CD4-positive, CD25-positive, alpha-beta regulatory T cell (primary cell): ENCODE measurements around the gene SYDE1. TPM values are rescaled to one million over a fixed set of nuclear protein-coding genes. Genes with fewer than 3 reads are reported as not detected.

Source experiments
- ATAC-seq, 2 donors: fragments of 150-1000 bp; cut with Tn5 transposase; one replicate each; pipeline ENCODE4 v1.10.0; 2021; ENCODE audit warnings: low read depth in 2 of 2, moderate number of reproducible peaks in 2 of 2, moderate library complexity in 1 of 2
- DNase-seq, 3 donors: peaks; one replicate each; pipeline versions ENCODE4 v3.0.0 to v3.0.0-alpha.2; 2012 to 2022; ENCODE audit warnings: mixed read lengths in 1 of 3
- H3K27ac ChIP-seq: one replicate; pipeline ENCODE4 v1.7.0; 2013; ENCODE audit warnings: mild to moderate bottlenecking, low read length; ENCODE audit not compliant: insufficient read depth, poor library complexity, severe bottlenecking
- H3K27me3 ChIP-seq: one replicate; pipeline ENCODE4 v1.7.0; 2013; ENCODE audit warnings: low read length; ENCODE audit not compliant: control insufficient read depth, insufficient read depth
- H3K36me3 ChIP-seq: one replicate; pipeline ENCODE4 v1.7.0; 2013; ENCODE audit warnings: mild to moderate bottlenecking, low read length, moderate library complexity; ENCODE audit not compliant: control insufficient read depth, insufficient read depth
- H3K4me1 ChIP-seq: 2 replicates; pipeline ENCODE4 v1.7.0; 2013; ENCODE audit warnings: mild to moderate bottlenecking, low read length; ENCODE audit not compliant: insufficient read depth, control insufficient read depth, poor library complexity, severe bottlenecking
- H3K4me3 ChIP-seq: one replicate; pipeline ENCODE4 v1.7.0; 2013; ENCODE audit warnings: low read depth, mild to moderate bottlenecking, low read length, moderate library complexity
- H3K9me3 ChIP-seq, 2 experiments: 1 replicate in 1 of 2; 2 replicates in 1 of 2; pipeline ENCODE4 v1.7.0; 2013; ENCODE audit warnings: low read length in 2 of 2, mild to moderate bottlenecking in 1 of 2, moderate library complexity in 1 of 2; ENCODE audit not compliant: control insufficient read depth in 2 of 2
- H3K27ac Mint-ChIP-seq, 3 donors: one replicate each; pipeline ENCODE4 v1.8.0; 2020 to 2022; ENCODE audit warnings: mild to moderate bottlenecking in 3 of 3, mixed read lengths in 3 of 3, moderate library complexity in 2 of 3
- H3K27me3 Mint-ChIP-seq: one replicate; pipeline ENCODE4 v1.8.0; 2022; ENCODE audit warnings: mild to moderate bottlenecking, mixed read lengths
- H3K36me3 Mint-ChIP-seq: one replicate; pipeline ENCODE4 v1.8.0; 2020; ENCODE audit warnings: mixed read lengths
- H3K4me1 Mint-ChIP-seq, 4 donors: one replicate each; pipeline ENCODE4 v1.8.0; 2020 to 2022; ENCODE audit warnings: mixed read lengths in 4 of 4, mild to moderate bottlenecking in 1 of 4
- H3K4me3 Mint-ChIP-seq, 4 donors: one replicate each; pipeline ENCODE4 v1.8.0; 2020 to 2022; ENCODE audit warnings: mild to moderate bottlenecking in 4 of 4, mixed read lengths in 4 of 4, moderate library complexity in 3 of 4
- H3K9me3 Mint-ChIP-seq, 7 donors: one replicate each; pipeline ENCODE4 v1.8.0; 2020 to 2022; ENCODE audit warnings: mixed read lengths in 7 of 7, mild to moderate bottlenecking in 3 of 7, moderate library complexity in 2 of 7
- polyA plus RNA-seq, 4 donors: library from polyadenylated mRNA; unstranded; fragments of 300-500 nt; fragmentation: Illumina TruSeq; gene quantifications; one replicate each; pipeline ENCODE4 v1.2.3, GENCODE V29; 2021
- total RNA-seq: library from RNA; stranded (reverse); gene quantifications from one replicate; pipeline ENCODE4 v1.2.3, GENCODE V29; 2022

The SYDE1 gene
- total and polyA plus RNA-seq, 5 donors from 2014 or later, result not detected

- no peak for DNase-seq
- Mint-ChIP-seq H3K27ac (peak overlapping the region in 1 of 3 donors; percentile 98), H3K9me3 (no peaks in the 10 kb centered on the region)
Observed at GRCh38 chr19:15123031-15123890, 16.1 kb downstream of the SYDE1 start.

DNA sequence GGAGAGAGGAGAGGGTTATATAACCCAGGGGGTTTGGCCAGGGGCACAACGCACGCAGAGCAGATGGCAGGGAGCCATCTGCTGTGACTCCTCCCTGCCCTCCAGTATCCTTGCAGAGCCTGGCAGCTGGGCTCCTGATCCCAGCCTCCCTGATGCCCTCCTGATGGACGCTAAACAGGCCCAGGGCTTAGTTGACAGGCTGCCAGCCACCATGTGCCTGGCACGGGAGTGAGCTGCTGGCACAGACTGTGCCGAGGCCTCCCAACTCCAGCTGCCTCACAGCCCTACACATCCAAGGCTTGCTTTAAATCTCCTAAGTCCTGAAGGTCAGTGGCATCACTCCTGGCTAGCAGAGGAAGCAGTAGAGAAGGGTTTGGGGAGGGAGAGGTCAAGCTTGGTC is 16.7 kb downstream of the SYDE1 start:
- Histone ChIP-seq H3K27ac (peak overlapping the region; percentile 92), H3K9me3 (no peaks in the 10 kb centered on the region), H3K36me3 (peaks cover 11% of the 10 kb centered on the region), H3K4me3 (no peak overlapping the region), H3K4me1 (peaks cover 22% of the 10 kb centered on the region), H3K27me3 (no peaks in the 10 kb centered on the region)
- no peak for ATAC-seq
- Mint-ChIP-seq H3K4me3 (peak overlapping the region; percentile 92 to 99 (median 98)), H3K36me3 (peaks cover 22% of the 10 kb centered on the region), H3K27ac (peak overlapping the region; percentile 96 to 98 (median 98)), H3K27me3 (peaks cover 7% of the 10 kb centered on the region), H3K9me3 (peaks cover 0 to under 1% (median 0%) of the 10 kb centered on the region in 7 donors), H3K4me1 (peaks cover 0 to 31% (median 14%) of the 10 kb centered on the region in 4 donors)
- no peak for DNase-seq

More at GRCh38 chr19:15123031-15123890, 16.1 kb downstream of the SYDE1 start:
- Mint-ChIP-seq H3K27me3 (peaks cover 5% of the 10 kb centered on the region), H3K4me3 (peak overlapping the region in 3 of 4 donors; percentile 92 to 99 (median 99)), H3K4me1 (peaks cover 0 to 28% (median 13%) of the 10 kb centered on the region in 4 donors), H3K36me3 (peaks cover 29% of the 10 kb centered on the region)
- H3K4me3 ChIP-seq, result no peak overlapping the region
- no peak overlapping the region for H3K27ac ChIP-seq
- H3K4me1 ChIP-seq, result peaks cover 22% of the 10 kb centered on the region
- H3K9me3 ChIP-seq, result no peaks in the 10 kb centered on the region
- no peaks in the 10 kb centered on the region for H3K27me3 ChIP-seq
- peaks cover 17% of the 10 kb centered on the region for H3K36me3 ChIP-seq
- no peak for ATAC-seq

GRCh38 chr19:15124572-15125231 is 17.5 kb downstream of the SYDE1 start:
- peaks cover 13% of the 10 kb centered on the region for H3K27me3 Mint-ChIP-seq
- peaks cover 5% of the 10 kb centered on the region for H3K36me3 ChIP-seq
- peak overlapping the region; percentile 92 to 99 (median 98) for H3K4me3 Mint-ChIP-seq
- peak overlapping the region; percentile 80 for H3K4me3 ChIP-seq
- peaks cover 22% of the 10 kb centered on the region for H3K4me1 ChIP-seq
- peaks cover 17% of the 10 kb centered on the region for H3K36me3 Mint-ChIP-seq
- peak overlapping the region; percentile 96 to 98 (median 98) for H3K27ac Mint-ChIP-seq
- no peaks in the 10 kb centered on the region for H3K9me3 ChIP-seq
- no peaks in the 10 kb centered on the region for H3K27me3 ChIP-seq
- no peak for ATAC-seq
- H3K27ac ChIP-seq, result peak overlapping the region; percentile 92
- H3K9me3 Mint-ChIP-seq, result peaks cover 0 to 2% (median 0%) of the 10 kb centered on the region in 7 donors
- peaks cover 0 to 38% (median 15%) of the 10 kb centered on the region in 4 donors for H3K4me1 Mint-ChIP-seq
- peak in 2 of 3 donors; percentile 8 to 30 for DNase-seq

- Histone ChIP-seq H3K36me3 (peaks cover 2% of the 10 kb centered on the region), H3K9me3 (no peaks in the 10 kb centered on the region), H3K4me3 (peak overlapping the region; percentile 80), H3K27ac (peak overlapping the region; percentile 92), H3K27me3 (no peaks in the 10 kb centered on the region), H3K4me1 (peaks cover 22% of the 10 kb centered on the region)
- H3K4me3 Mint-ChIP-seq, result peak overlapping the region; percentile 92 to 99 (median 98)
- peaks cover 12% of the 10 kb centered on the region for H3K36me3 Mint-ChIP-seq
- H3K27ac Mint-ChIP-seq, result peak overlapping the region; percentile 96 to 98 (median 98)
- peaks cover 0 to 2% (median 0%) of the 10 kb centered on the region in 7 donors for H3K9me3 Mint-ChIP-seq
- H3K4me1 Mint-ChIP-seq, result peaks cover 7 to 45% (median 19%) of the 10 kb centered on the region in 4 donors
- peak; percentile 94 to 98 (median 96) for DNase-seq
- peaks cover 19% of the 10 kb centered on the region for H3K27me3 Mint-ChIP-seq
- ATAC-seq, result peak; percentile 91 to 92
Observed at GRCh38 chr19:15125232-15126067, 18.2 kb downstream of the SYDE1 start.

GRCh38 chr19:15126131-15126910 is 19.1 kb downstream of the SYDE1 start:
- peaks cover 2% of the 10 kb centered on the region for H3K36me3 ChIP-seq
- Mint-ChIP-seq H3K36me3 (peaks cover 3% of the 10 kb centered on the region), H3K27me3 (peaks cover 19% of the 10 kb centered on the region), H3K27ac (peak overlapping the region in 1 of 3 donors; percentile 98), H3K9me3 (peaks cover 0 to 2% (median 0%) of the 10 kb centered on the region in 7 donors), H3K4me1 (peaks cover 7 to 46% (median 17%) of the 10 kb centered on the region in 4 donors), H3K4me3 (peak overlapping the region in 1 of 4 donors; percentile 92)
- peak overlapping the region; percentile 92 for H3K27ac ChIP-seq
- H3K4me3 ChIP-seq, result peak overlapping the region; percentile 44
- H3K9me3 ChIP-seq, result no peaks in the 10 kb centered on the region
- peaks cover 22% of the 10 kb centered on the region for H3K4me1 ChIP-seq
- DNase-seq (no peak), ATAC-seq (no peak)
- no peaks in the 10 kb centered on the region for H3K27me3 ChIP-seq

DNA sequence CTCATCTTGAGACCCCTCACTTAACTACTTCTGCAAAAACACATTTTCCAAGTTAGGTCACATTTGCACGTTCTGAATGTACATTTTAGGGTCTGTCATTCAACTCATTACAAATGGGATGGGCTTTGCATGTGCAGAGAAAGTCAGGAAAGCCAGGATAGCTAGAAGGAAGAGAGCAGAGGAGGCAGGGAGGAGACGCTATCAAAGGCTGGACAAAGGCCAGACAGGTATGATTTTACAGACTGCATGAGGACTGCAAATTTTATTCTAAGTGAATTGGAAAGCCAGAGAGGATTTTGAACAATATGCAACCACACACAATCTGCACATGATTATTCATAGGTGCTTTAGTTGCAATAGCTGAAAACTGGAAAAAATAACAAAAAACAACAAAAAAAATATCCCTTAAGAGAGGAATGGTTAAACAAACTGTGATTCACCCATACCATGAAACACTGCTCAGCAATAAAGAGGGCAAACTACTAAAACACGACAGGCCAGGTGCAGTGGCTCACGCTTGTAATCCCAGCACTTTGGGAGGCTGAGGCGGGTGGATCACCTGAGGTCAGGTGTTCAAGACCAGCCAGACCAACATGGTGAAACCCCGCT is 21.1 kb downstream of the SYDE1 start:
- peaks cover 22% of the 10 kb centered on the region for H3K4me1 ChIP-seq
- no peaks in the 10 kb centered on the region for H3K36me3 ChIP-seq
- H3K27ac ChIP-seq, result no peak overlapping the region
- ATAC-seq, result no peak
- no peaks in the 10 kb centered on the region for H3K27me3 ChIP-seq
- Mint-ChIP-seq H3K4me3 (peak overlapping the region in 1 of 4 donors; percentile 16), H3K27ac (no peak overlapping the region), H3K36me3 (no peaks in the 10 kb centered on the region), H3K4me1 (peaks cover 7 to 47% (median 17%) of the 10 kb centered on the region in 4 donors), H3K27me3 (peaks cover 19% of the 10 kb centered on the region), H3K9me3 (peaks cover 0 to 2% (median 0%) of the 10 kb centered on the region in 7 donors)
- no peaks in the 10 kb centered on the region for H3K9me3 ChIP-seq
- no peak for DNase-seq
- no peak overlapping the region for H3K4me3 ChIP-seq
